OCI-LY3 (cell line): ENCODE measurements around the gene MCTS1.

Experiments
- H2AFZ ChIP-seq: fragments of 200-600, 300-600 bp; shearing (Covaris generic); 2 replicates; pipeline ENCODE4 v1.6.0; 2014; ENCODE audit warnings: antibody characterized with exemption, low read depth, low read length
- H3K27ac ChIP-seq: fragments of 200-600, 300-600 bp; sonication (generic); 2 replicates; pipeline ENCODE4 v1.5.1; 2014; ENCODE audit warnings: mild to moderate bottlenecking, low read length, moderate library complexity, mixed read lengths
- H3K27me3 ChIP-seq: fragments of 200-600, 300-600 bp; sonication (generic); 2 replicates; pipeline ENCODE4 v1.6.1; 2014; ENCODE audit warnings: low read depth, low read length, mixed read lengths
- H3K36me3 ChIP-seq: fragments of 200-600, 300-600 bp; sonication (generic); replicated peaks from 2 replicates; pipeline ENCODE3; 2014; ENCODE audit warnings: low read depth, low read length, mixed read lengths
- H3K4me1 ChIP-seq: fragments of 300-600, 200-600 bp; sonication (generic); 2 replicates; pipeline ENCODE4 v1.6.1; 2014; ENCODE audit warnings: low read length, mixed read lengths
- H3K4me2 ChIP-seq: fragments of 200-600, 300-600 bp; sonication (generic); 2 replicates; pipeline ENCODE4 v1.6.1; 2014; ENCODE audit warnings: low read length, mixed read lengths
- H3K4me3 ChIP-seq: fragments of 300-600, 200-600 bp; sonication (generic); 2 replicates; pipeline ENCODE4 v1.5.1; 2014; ENCODE audit warnings: antibody characterized with exemption, mild to moderate bottlenecking, low read length, moderate library complexity
- H3K79me2 ChIP-seq: fragments of 300-600, 200-600 bp; shearing (Covaris generic); 2 replicates; pipeline ENCODE4 v1.6.1; 2014; ENCODE audit warnings: mild to moderate bottlenecking, low read length, mixed read lengths
- H3K9ac ChIP-seq: fragments of 300-600, 200-600 bp; shearing (Covaris generic); 2 replicates; pipeline ENCODE4 v1.6.0; 2014; ENCODE audit warnings: mild to moderate bottlenecking, low read length, moderate library complexity
- H3K9me3 ChIP-seq: fragments of 200-600, 300-600 bp; shearing (Covaris generic); 2 replicates; pipeline ENCODE4 v1.6.1; 2014; ENCODE audit warnings: low read length, mixed read lengths; ENCODE audit not compliant: insufficient read depth
- H4K20me1 ChIP-seq: fragments of 200-600, 300-600 bp; sonication (generic); 2 replicates; pipeline ENCODE4 v1.6.1; 2016; ENCODE audit warnings: low read length, mixed read lengths; ENCODE audit not compliant: insufficient read depth
- CTCF ChIP-seq: fragments of 200-600, 300-600 bp; sonication (generic); IDR thresholded peaks from 2 replicates; pipeline ENCODE4 v1.5.1; 2014; ENCODE audit warnings: antibody characterized with exemption, low read length, low read depth
- EZH2phosphoT487 ChIP-seq: fragments of 200-600 bp; shearing (Covaris generic); IDR thresholded peaks from 2 replicates; pipeline ENCODE4 v1.6.1; 2018; ENCODE audit warnings: antibody characterized with exemption, mixed run types, low read depth

The MCTS1 gene

GRCh38 chrX:120614816-120615215 lies 10.9 kb downstream of the MCTS1 start:
- Histone ChIP-seq H3K79me2 (no peaks in the 10 kb centered on the region), H2AFZ (no peak overlapping the region), H3K9ac (no peak overlapping the region), H3K4me1 (no peaks in the 10 kb centered on the region), H3K4me3 (no peak overlapping the region), H3K9me3 (no peaks in the 10 kb centered on the region), H3K36me3 (peaks cover 23% of the 10 kb centered on the region), H3K27ac (no peak overlapping the region), H3K4me2 (no peak overlapping the region), H3K27me3 (no peaks in the 10 kb centered on the region), H4K20me1 (no peaks in the 10 kb centered on the region)
- TF ChIP-seq EZH2phosphoT487 = no peak
- TF ChIP-seq CTCF = no peak

GRCh38 chrX:120617996-120618630 lies 14.2 kb downstream of the MCTS1 start:
- Histone ChIP-seq H3K9me3 (no peaks in the 10 kb centered on the region), H2AFZ (no peak overlapping the region), H3K36me3 (peaks cover 19% of the 10 kb centered on the region), H3K4me3 (no peak overlapping the region), H3K27ac (no peak overlapping the region), H4K20me1 (no peaks in the 10 kb centered on the region), H3K27me3 (no peaks in the 10 kb centered on the region), H3K79me2 (no peaks in the 10 kb centered on the region), H3K9ac (no peak overlapping the region), H3K4me1 (no peaks in the 10 kb centered on the region), H3K4me2 (no peak overlapping the region)
- TF ChIP-seq CTCF (no peak), EZH2phosphoT487 (no peak)

GRCh38 chrX:120625371-120625770 lies 21.5 kb downstream of the MCTS1 start:
- no peak overlapping the region for H2AFZ ChIP-seq
- no peak for TF ChIP-seq CTCF
- TF ChIP-seq EZH2phosphoT487 = no peak
- H3K4me3 ChIP-seq = no peak overlapping the region
- H3K27me3 ChIP-seq = no peaks in the 10 kb centered on the region
- no peaks in the 10 kb centered on the region for H3K9me3 ChIP-seq
- no peak overlapping the region for H3K4me2 ChIP-seq
- H3K27ac ChIP-seq = no peak overlapping the region
- no peaks in the 10 kb centered on the region for H4K20me1 ChIP-seq
- peaks cover 7% of the 10 kb centered on the region for H3K4me1 ChIP-seq
- no peak overlapping the region for H3K9ac ChIP-seq
- H3K36me3 ChIP-seq = no peaks in the 10 kb centered on the region
- peaks cover 17% of the 10 kb centered on the region for H3K79me2 ChIP-seq

GRCh38 chrX:120629667-120630537 lies 26.0 kb downstream of the MCTS1 start, which contains the start of gene C1GALT1C1:
Gene C1GALT1C1 (minus strand): TSS chrX:120630054. CDS start chrX:120627166, 2,888 bp downstream.
- peaks cover 17% of the 10 kb centered on the region for H3K79me2 ChIP-seq
- H3K36me3 ChIP-seq = no peaks in the 10 kb centered on the region
- no peaks in the 10 kb centered on the region for H4K20me1 ChIP-seq
- peaks cover 11% of the 10 kb centered on the region for H3K4me1 ChIP-seq
- H3K4me3 ChIP-seq = peak within 1 kb of the TSS; percentile 97
- H3K9me3 ChIP-seq = no peaks in the 10 kb centered on the region
- H2AFZ ChIP-seq = peak within 1 kb of the TSS; percentile 90
- H3K4me2 ChIP-seq = peak within 1 kb of the TSS; percentile 85
- H3K27ac ChIP-seq = peak within 1 kb of the TSS; percentile 92
- H3K9ac ChIP-seq = peak within 1 kb of the TSS; percentile 93
- H3K27me3 ChIP-seq = no peaks in the 10 kb centered on the region
- TF ChIP-seq CTCF (peak; percentile 27; the same call in 1 of the 2 replicates), EZH2phosphoT487 (no peak)
